H1 (cell line): ENCODE results near the gene DNAJC17. TPM values are rescaled to one million over a fixed set of nuclear protein-coding genes. Genes with fewer than 3 reads are reported as not detected.
A peak's percentile ranks its signal among the peaks of the same experiment; 100 is the strongest.

Source experiments
- ATF3 ChIP-seq: IDR thresholded peaks from 2 replicates; pipeline ENCODE4 v1.6.1; 2011; ENCODE audit warnings: low read depth, mild to moderate bottlenecking, low read length; ENCODE audit not compliant: insufficient read depth
- CTBP2 ChIP-seq: IDR thresholded peaks from 2 replicates; pipeline ENCODE4 v1.7.0; 2011; ENCODE audit warnings: borderline replicate concordance, mild to moderate bottlenecking, moderate library complexity, mixed read lengths, low read length; ENCODE audit not compliant: insufficient read depth, insufficient read length
- E2F6 ChIP-seq: IDR thresholded peaks from 2 replicates; pipeline ENCODE4 v1.6.1; 2012; ENCODE audit warnings: inconsistent platforms
- EGR1 ChIP-seq: IDR thresholded peaks from 2 replicates; pipeline ENCODE4 v1.6.1; 2011; ENCODE audit warnings: low read depth, low read length, borderline replicate concordance
- KDM4A ChIP-seq: IDR thresholded peaks from one replicate; pipeline ENCODE4 v1.7.1; 2012; ENCODE audit warnings: low read depth, mild to moderate bottlenecking, moderate library complexity, low read length, inconsistent platforms; ENCODE audit not compliant: severe bottlenecking
- NANOG ChIP-seq: IDR thresholded peaks from 2 replicates; pipeline ENCODE4 v1.6.1; 2011; ENCODE audit warnings: low read length, low read depth, mild to moderate bottlenecking, inconsistent platforms; ENCODE audit not compliant: insufficient read depth, poor library complexity, severe bottlenecking
- PHF8 ChIP-seq: fragments of 200-600 bp; sonication (generic); conservative IDR thresholded peaks from 2 replicates; pipeline ENCODE4 v1.7.1; 2012; ENCODE audit warnings: low read depth, mild to moderate bottlenecking, inconsistent platforms, low read length, moderate library complexity
- RFX5 ChIP-seq: IDR thresholded peaks from 2 replicates; pipeline ENCODE4 v1.6.1; 2011; ENCODE audit warnings: low read depth, low read length, improper control_type of control experiment, borderline replicate concordance
- SAP30 ChIP-seq: fragments of 300-600 bp; sonication (generic); IDR thresholded peaks from 2 replicates; pipeline ENCODE4 v1.7.1; 2012; ENCODE audit warnings: low read length, moderate library complexity, mild to moderate bottlenecking, inconsistent platforms; ENCODE audit not compliant: insufficient read depth, insufficient replicate concordance
- SIN3A ChIP-seq, 2 experiments: IDR thresholded peaks in 1 of 2; conservative IDR thresholded peaks in 1 of 2; 2 replicates each; pipeline ENCODE4 v1.6.1; 2011 to 2012; ENCODE audit warnings: low read length in 2 of 2, improper control_type of control experiment in 1 of 2, low read depth in 1 of 2, mild to moderate bottlenecking in 1 of 2
- SIRT6 ChIP-seq: IDR thresholded peaks from one replicate; pipeline ENCODE4 v1.7.1; 2012; ENCODE audit warnings: low read length, inconsistent platforms
- SP1 ChIP-seq: IDR thresholded peaks from 2 replicates; pipeline ENCODE4 v1.6.1; 2011; ENCODE audit warnings: low read depth, low read length
- polyA plus RNA-seq, 7 experiments: library from polyadenylated mRNA; depleted of rRNA in 3 of 7; stranded (reverse) in 5 of 7; unstranded in 2 of 7; fragments of >200 nt in 5 of 7; fragments of 200-250 nt in 2 of 7; gene quantifications; 1 replicate in 5 of 7; 2 replicates in 1 of 7; 4 replicates in 1 of 7; pipeline versions ENCODE4 v1.2.1 to v1.2.3, GENCODE V29; 2011 to 2013; ENCODE audit warnings: missing spikeins in 2 of 7, mixed read lengths in 2 of 7
- total RNA-seq: library from RNA; stranded (reverse); fragmentation: NEBNext Ultra II Directional; extraction: Animal tissue kit (Norgen Biotek cat#: 25700); gene quantifications from 2 replicates; pipeline ENCODE4 v1.2.1, GENCODE V29; 2021

Gene DNAJC17
- total and polyA plus RNA-seq, 2 of the 8 experiments (the other 6 are each of a cell fraction or from before 2014, with no cell fraction given) = 39.5 to 45.4 TPM

- TF ChIP-seq E2F6 (no peak), EGR1 (no peak), SAP30 (no peak), NANOG (no peak), ATF3 (no peak), PHF8 (no peak), SIRT6 (no peak), CTBP2 (no peak), SP1 (0 out of 2 replicates have a peak, but pooled peaks have one; percentile 17), RFX5 (no peak), SIN3A (conservative IDR thresholded peaks at IDR 0.05 in 1 of 2, IDR thresholded peaks at IDR 0.05 in 1 of 2; ENCODE audit: low read depth in 1 of 2, low read length in 2 of 2) (0 out of 4 replicates have a peak, but pooled peaks of 1 of the 2 experiments have one; percentile 37), KDM4A (no peak)
These were observed 40.1 kb upstream of the DNAJC17 start (continued) for GRCh38 chr15:40847223-40847961.
